A673 (cell line): Measurements from ENCODE around the gene TENM4. TPM values are rescaled to one million over a fixed set of nuclear protein-coding genes. Genes with fewer than 3 reads are reported as not detected.

Experiments used
- BruUV-seq: library from RNA; stranded (reverse); fragments of 400-500 nt; replicated peaks from 2 replicates; lab custom pipeline; 2021; lab: Mats Ljungman, UMichigan
- CTCF ChIA-PET: fragments of 300-600 bp; sonication (Branson Sonifier 250); formaldehyde crosslinking; loops from one replicate; lab custom pipeline; 2022; ENCODE audit warnings: antibody characterized with exemption; lab: Charles Lee
- POLR2A ChIA-PET: fragments of 300-600 bp; sonication (Branson Sonifier 250); formaldehyde crosslinking; loops from one replicate; lab custom pipeline; 2022; ENCODE audit warnings: antibody characterized with exemption; ENCODE audit not compliant: low non-redundant PET; lab: Charles Lee
- DNase-seq: peaks from one replicate; pipeline ENCODE4 v3.0.0-alpha.2; 2015; ENCODE audit warnings: low spot score
- H3K27ac ChIP-seq: fragments of 200-600 bp; sonication (generic); 2 replicates; pipeline ENCODE4 v1.5.1; 2016; ENCODE audit warnings: mixed run types, low read depth, mild to moderate bottlenecking, mixed read lengths, antibody characterized with exemption, low read length; ENCODE audit not compliant: poor library complexity, severe bottlenecking
- H3K27me3 ChIP-seq: fragments of 200-600 bp; sonication (generic); replicated peaks from 2 replicates; pipeline ENCODE4 v1.6.1; 2017; ENCODE audit warnings: mixed run types, low read depth, mild to moderate bottlenecking, mixed read lengths, antibody characterized with exemption, low read length; ENCODE audit not compliant: insufficient read depth, poor library complexity
- H3K36me3 ChIP-seq: fragments of 200-600 bp; sonication (generic); 2 replicates; pipeline ENCODE4 v1.6.1; 2016; ENCODE audit warnings: mixed run types, mild to moderate bottlenecking, mixed read lengths, antibody characterized with exemption, low read length; ENCODE audit not compliant: insufficient read depth, poor library complexity, severe bottlenecking
- H3K4me1 ChIP-seq: fragments of 200-600 bp; sonication (generic); 2 replicates; pipeline ENCODE4 v1.6.1; 2017; ENCODE audit warnings: mixed run types, mild to moderate bottlenecking, mixed read lengths, antibody characterized with exemption, low read length; ENCODE audit not compliant: insufficient read depth, poor library complexity, severe bottlenecking
- H3K4me3 ChIP-seq: fragments of 200-600 bp; sonication (generic); 2 replicates; pipeline ENCODE4 v1.5.1; 2016; ENCODE audit warnings: low read depth, mixed run types, mild to moderate bottlenecking, mixed read lengths, low read length; ENCODE audit not compliant: poor library complexity, severe bottlenecking
- H3K9me3 ChIP-seq: fragments of 200-600 bp; sonication (generic); 2 replicates; pipeline ENCODE4 v1.6.1; 2016; ENCODE audit warnings: mixed run types, low read depth, mild to moderate bottlenecking, mixed read lengths, antibody characterized with exemption, low read length; ENCODE audit not compliant: poor library complexity, severe bottlenecking
- CTCF ChIP-seq: fragments of 300-800, 200-600 bp; sonication (generic); conservative IDR thresholded peaks from 2 replicates; pipeline ENCODE4 v1.5.1; 2017; ENCODE audit warnings: low read depth, mild to moderate bottlenecking, antibody characterized with exemption, low read length, moderate library complexity, mixed read lengths
- EZH2 ChIP-seq: fragments of 200-600 bp; sonication (generic); IDR thresholded peaks from 2 replicates; pipeline ENCODE4 v1.6.1; 2017; ENCODE audit warnings: borderline replicate concordance, low read depth, mild to moderate bottlenecking, mixed read lengths, antibody characterized with exemption, low read length; ENCODE audit not compliant: poor library complexity, severe bottlenecking
- intact Hi-C: fragments of 100-400 bp; cut with micrococcal nuclease; formaldehyde crosslinking; loops from one replicate; pipeline ENCODE4 v1.10.0; 2022; ENCODE audit not compliant: unreplicated experiment
- total RNA-seq: library from RNA; stranded (reverse); gene quantifications from 2 replicates; pipeline ENCODE4 v1.2.3, GENCODE V29; 2021

Gene TENM4
- total RNA-seq, 1 experiment from 2014 or later: 0.11 TPM

GRCh38 chr11:79461666-79462645 lies 21.1 kb upstream of the TENM4 start:
- H3K27me3 ChIP-seq: peaks cover 5% of the 10 kb centered on the region
- H3K27ac ChIP-seq: no peak overlapping the region
- no peaks in the 10 kb centered on the region for H3K36me3 ChIP-seq
- no peak for DNase-seq
- no peaks in the 10 kb centered on the region for H3K4me1 ChIP-seq
- no TSS peak for BruUV-seq
- no peak overlapping the region for H3K4me3 ChIP-seq
- POLR2A ChIA-PET: no interaction called here
- no peaks in the 10 kb centered on the region for H3K9me3 ChIP-seq
- intact Hi-C loops: no loop called here
- CTCF ChIA-PET: no interaction called here
- TF ChIP-seq EZH2: no peak
- TF ChIP-seq CTCF: no peak

GRCh38 chr11:79461144-79461543 lies 20.3 kb upstream of the TENM4 start:
- H3K4me1 ChIP-seq: no peaks in the 10 kb centered on the region
- H3K4me3 ChIP-seq: no peak overlapping the region
- no peaks in the 10 kb centered on the region for H3K9me3 ChIP-seq
- no TSS peak for BruUV-seq
- TF ChIP-seq EZH2 (no peak), CTCF (peak; percentile 75)
- peaks cover 5% of the 10 kb centered on the region for H3K27me3 ChIP-seq
- no peak overlapping the region for H3K27ac ChIP-seq
- intact Hi-C loops: no loop called here
- DNase-seq: peak; percentile 58
- CTCF ChIA-PET: no interaction called here
- POLR2A ChIA-PET: no interaction called here
- H3K36me3 ChIP-seq: no peaks in the 10 kb centered on the region

- no peaks in the 10 kb centered on the region for H3K9me3 ChIP-seq
- no peaks in the 10 kb centered on the region for H3K4me1 ChIP-seq
- intact Hi-C loops: no loop called here
- no TSS peak for BruUV-seq
- H3K27me3 ChIP-seq: peaks cover 26% of the 10 kb centered on the region
- no peak for TF ChIP-seq EZH2
- ChIA-PET CTCF (no interaction called here), POLR2A (no interaction called here)
- no peaks in the 10 kb centered on the region for H3K36me3 ChIP-seq
- no peak overlapping the region for H3K27ac ChIP-seq
- no peak for DNase-seq
- no peak overlapping the region for H3K4me3 ChIP-seq
Observed at GRCh38 chr11:79458709-79459108, 17.9 kb upstream of the TENM4 start.
